HG03342 (cell line): ENCODE results near the gene PLEKHM2.
"Not testable (repeated sequence)": the region's sequence is repeated elsewhere in the genome, so short reads cannot be mapped to it uniquely, and the experiment has no call there.

Experiments used
- ATAC-seq: cut with Tn5 transposase; IDR thresholded peaks from one replicate; pipeline ENCODE4 v1.9.1; 2021; ENCODE audit warnings: mild to moderate bottlenecking, moderate library complexity; ENCODE audit not compliant: unreplicated experiment

PLEKHM2 gene

GRCh38 chr1:15698201-15698600 is 14.1 kb downstream of the PLEKHM2 start:
- ATAC-seq = no peak

GRCh38 chr1:15699321-15699720 is 15.2 kb downstream of the PLEKHM2 start:
- not testable (repeated sequence) for ATAC-seq

GRCh38 chr1:15700508-15700907 is 16.4 kb downstream of the PLEKHM2 start:
- no peak for ATAC-seq

- no peak for ATAC-seq
Measured at GRCh38 chr1:15701784-15702183, 17.7 kb downstream of the PLEKHM2 start.

- no peak for ATAC-seq
Measured at GRCh38 chr1:15702722-15703550, 18.8 kb downstream of the PLEKHM2 start.

- ATAC-seq = no peak
Measured at GRCh38 chr1:15703562-15703961, 19.4 kb downstream of the PLEKHM2 start.

- no peak for ATAC-seq
Measured at GRCh38 chr1:15704526-15705183, 20.5 kb downstream of the PLEKHM2 start.

GRCh38 chr1:15705184-15705566 is 21.1 kb downstream of the PLEKHM2 start:
- ATAC-seq = no peak

GRCh38 chr1:15706751-15707150 is 22.6 kb downstream of the PLEKHM2 start:
- ATAC-seq = no peak

- ATAC-seq = no peak
Measured at GRCh38 chr1:15707239-15707925, 23.3 kb downstream of the PLEKHM2 start.

GRCh38 chr1:15708486-15709137 is 24.5 kb downstream of the PLEKHM2 start:
- ATAC-seq = no peak

GRCh38 chr1:15709226-15709625 is 25.1 kb downstream of the PLEKHM2 start:
- ATAC-seq = no peak

GRCh38 chr1:15712168-15712567 is 28.0 kb downstream of the PLEKHM2 start:
- ATAC-seq = no peak

GRCh38 chr1:15714406-15715136 is 30.5 kb downstream of the PLEKHM2 start:
- no peak for ATAC-seq

- no peak for ATAC-seq
Measured at GRCh38 chr1:15717418-15718125, 33.5 kb downstream of the PLEKHM2 start.

- ATAC-seq = no peak
Measured at GRCh38 chr1:15718199-15718601, 34.1 kb downstream of the PLEKHM2 start.

GRCh38 chr1:15719381-15720120 is 35.4 kb downstream of the PLEKHM2 start:
- ATAC-seq = no peak

GRCh38 chr1:15720861-15721260 is 36.7 kb downstream of the PLEKHM2 start:
- no peak for ATAC-seq

- ATAC-seq = no peak
Measured at GRCh38 chr1:15722411-15722810, 38.3 kb downstream of the PLEKHM2 start.
